Neural crest cell (in vitro differentiated cells): ENCODE results near the gene LYL1. TPM values are rescaled to one million over a fixed set of nuclear protein-coding genes. Genes with fewer than 3 reads are reported as not detected.

Experiments used
- DNase-seq: peaks from one replicate; pipeline ENCODE4 v3.0.0; 2021; ENCODE audit warnings: low read depth, mixed read lengths, low spot score
- H3K27ac Mint-ChIP-seq: one replicate; pipeline ENCODE4 v1.8.0; 2021; ENCODE audit warnings: mild to moderate bottlenecking, mixed read lengths; ENCODE audit not compliant: unreplicated experiment
- H3K27me3 Mint-ChIP-seq: 2 replicates; pipeline ENCODE4 v1.8.0; 2021; ENCODE audit warnings: low read depth, mild to moderate bottlenecking, mixed read lengths
- H3K36me3 Mint-ChIP-seq: 2 replicates; pipeline ENCODE4 v1.8.0; 2021; ENCODE audit warnings: low read depth, mild to moderate bottlenecking, mixed read lengths
- H3K4me1 Mint-ChIP-seq: 2 replicates; pipeline ENCODE4 v1.8.0; 2021; ENCODE audit warnings: mixed read lengths
- H3K4me3 Mint-ChIP-seq: one replicate; pipeline ENCODE4 v1.8.0; 2021; ENCODE audit warnings: mild to moderate bottlenecking, mixed read lengths
- H3K9me3 Mint-ChIP-seq: 2 replicates; pipeline ENCODE4 v1.8.0; 2021; ENCODE audit warnings: mixed read lengths
- CTCF ChIP-seq: fragments of 200-600 bp; sonication (generic); conservative IDR thresholded peaks from 2 replicates; pipeline ENCODE4 v1.5.0; 2021; ENCODE audit warnings: antibody characterized with exemption, mild to moderate bottlenecking
- total RNA-seq: library from RNA; stranded (reverse); gene quantifications from 2 replicates; pipeline ENCODE4 v1.2.1, GENCODE V29; 2021

The LYL1 gene
- total RNA-seq, 1 donor from 2014 or later: 0.30 TPM

- H3K4me3 Mint-ChIP-seq: no peak overlapping the region
- no peaks in the 10 kb centered on the region for H3K36me3 Mint-ChIP-seq
- peaks cover 92% of the 10 kb centered on the region for H3K27me3 Mint-ChIP-seq
- H3K4me1 Mint-ChIP-seq: no peaks in the 10 kb centered on the region
- no peaks in the 10 kb centered on the region for H3K9me3 Mint-ChIP-seq
- no peak for TF ChIP-seq CTCF
- DNase-seq: no peak
- no peak overlapping the region for H3K27ac Mint-ChIP-seq
Measured at GRCh38 chr19:13076320-13076719, 26.3 kb downstream of the LYL1 start.

- DNase-seq: no peak
- H3K27ac Mint-ChIP-seq: no peak overlapping the region
- no peak overlapping the region for H3K4me3 Mint-ChIP-seq
- no peaks in the 10 kb centered on the region for H3K4me1 Mint-ChIP-seq
- no peaks in the 10 kb centered on the region for H3K36me3 Mint-ChIP-seq
- no peak for TF ChIP-seq CTCF
- peaks cover 94% of the 10 kb centered on the region for H3K27me3 Mint-ChIP-seq
- H3K9me3 Mint-ChIP-seq: no peaks in the 10 kb centered on the region
Measured at GRCh38 chr19:13074378-13074777, 28.3 kb downstream of the LYL1 start.

- Mint-ChIP-seq H3K36me3 (no peaks in the 10 kb centered on the region), H3K4me1 (no peaks in the 10 kb centered on the region), H3K4me3 (no peak overlapping the region), H3K27ac (no peak overlapping the region), H3K27me3 (peaks cover 97% of the 10 kb centered on the region), H3K9me3 (no peaks in the 10 kb centered on the region)
- no peak for DNase-seq
- no peak for TF ChIP-seq CTCF
Measured at GRCh38 chr19:13073263-13073662, 29.4 kb downstream of the LYL1 start.

- Mint-ChIP-seq H3K36me3 (no peaks in the 10 kb centered on the region), H3K4me3 (no peak overlapping the region), H3K27me3 (peaks cover 97% of the 10 kb centered on the region), H3K9me3 (no peaks in the 10 kb centered on the region), H3K27ac (no peak overlapping the region), H3K4me1 (no peaks in the 10 kb centered on the region)
- TF ChIP-seq CTCF: no peak
- DNase-seq: no peak
Measured at GRCh38 chr19:13072188-13072908, 30.3 kb downstream of the LYL1 start.

GRCh38 chr19:13071444-13072187 is 31.0 kb downstream of the LYL1 start:
- no peak for TF ChIP-seq CTCF
- H3K9me3 Mint-ChIP-seq: no peaks in the 10 kb centered on the region
- peaks cover 99% of the 10 kb centered on the region for H3K27me3 Mint-ChIP-seq
- H3K4me3 Mint-ChIP-seq: no peak overlapping the region
- no peak overlapping the region for H3K27ac Mint-ChIP-seq
- no peaks in the 10 kb centered on the region for H3K36me3 Mint-ChIP-seq
- DNase-seq: no peak
- H3K4me1 Mint-ChIP-seq: no peaks in the 10 kb centered on the region
